ENCODE measurements around the gene CD82. TPM values are rescaled to one million over a fixed set of nuclear protein-coding genes. Genes with fewer than 3 reads are reported as not detected.

Gene CD82
- polyA plus RNA-seq, 1 donor from 2014 or later, result 0.84 TPM

- H3K27ac ChIP-seq (ENCODE audit: low read length), result no peak overlapping the region
These were observed 69.2 kb downstream of the CD82 start for GRCh38 chr11:44634401-44635281.

DNA sequence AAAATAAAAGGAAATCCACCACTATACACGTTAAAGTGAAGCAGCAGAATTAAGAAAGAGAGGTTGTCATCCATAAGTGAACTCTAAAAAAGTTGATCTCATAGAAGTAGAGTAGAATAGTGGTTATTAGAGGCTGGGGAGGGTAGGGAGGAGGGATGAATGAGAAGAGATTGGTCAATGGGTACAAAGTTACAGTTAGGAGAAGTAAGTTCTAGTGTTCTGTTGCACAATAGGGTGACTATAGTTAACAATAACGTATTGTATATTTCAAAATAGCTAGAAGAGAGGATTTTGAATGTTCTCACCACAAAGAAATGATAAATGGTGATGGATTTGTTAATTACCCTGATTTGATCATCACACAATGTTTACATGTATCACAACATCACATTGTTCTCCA is 72.0 kb downstream of the CD82 start:
- Histone ChIP-seq H4K20me1 (ENCODE audit: insufficient read depth) (no peaks in the 10 kb centered on the region), H3F3A (ENCODE audit: insufficient read depth, low read length, poor library complexity, severe bottlenecking) (no peaks in the 10 kb centered on the region), H3K36me3 (ENCODE audit: insufficient read depth, low read length) (no peaks in the 10 kb centered on the region), H3K4me3 (ENCODE audit: low read length) (no peak overlapping the region), H3K9me3 (ENCODE audit: low read length) (peaks cover 4% of the 10 kb centered on the region), H3K79me2 (replicated peaks; ENCODE audit: insufficient read depth, low read length) (no peaks in the 10 kb centered on the region), H3K27me3 (ENCODE audit: insufficient read depth, low read depth, low read length) (no peaks in the 10 kb centered on the region), H3K27ac (ENCODE audit: low read length) (no peak overlapping the region), H3K9ac (ENCODE audit: low read length) (no peak overlapping the region), H3K9me2 (ENCODE audit: insufficient read depth, low read length) (no peaks in the 10 kb centered on the region), H2AFZ (ENCODE audit: low read depth, low read length) (no peak overlapping the region), H3K4me2 (ENCODE audit: low read length) (no peak overlapping the region)
- TF ChIP-seq MXI1 (conservative IDR thresholded peaks at IDR 0.05; ENCODE audit: poor library complexity, severe bottlenecking) (no peak), REST (IDR thresholded peaks at IDR 0.05; ENCODE audit: borderline replicate concordance) (no peak), TAF1 (IDR thresholded peaks at IDR 0.05; ENCODE audit: low read depth) (no peak), EZH2 (IDR thresholded peaks at IDR 0.05; ENCODE audit: borderline replicate concordance, insufficient read depth, low read length, poor library complexity, severe bottlenecking) (no peak), RAD21 (conservative IDR thresholded peaks at IDR 0.05) (no peak), SMC3 (conservative IDR thresholded peaks at IDR 0.05; ENCODE audit: poor library complexity) (no peak), POLR2AphosphoS5 (IDR thresholded peaks at IDR 0.05) (no peak), EP300 (conservative IDR thresholded peaks at IDR 0.05; ENCODE audit: poor library complexity, severe bottlenecking) (no peak), CTCF (IDR thresholded peaks at IDR 0.05; ENCODE audit: poor library complexity, severe bottlenecking) (no peak)

More at GRCh38 chr11:44634401-44635281, 69.2 kb downstream of the CD82 start:
- no peaks in the 10 kb centered on the region for H4K20me1 ChIP-seq (ENCODE audit: insufficient read depth)
- H3K4me2 ChIP-seq (ENCODE audit: low read length), result no peak overlapping the region
- H2AFZ ChIP-seq (ENCODE audit: low read depth, low read length), result no peak overlapping the region
- no peaks in the 10 kb centered on the region for H3K27me3 ChIP-seq (ENCODE audit: insufficient read depth, low read depth, low read length)
- no peaks in the 10 kb centered on the region for H3F3A ChIP-seq (ENCODE audit: insufficient read depth, low read length, poor library complexity, severe bottlenecking)
- no peaks in the 10 kb centered on the region for H3K36me3 ChIP-seq (ENCODE audit: insufficient read depth, low read length)
- no peaks in the 10 kb centered on the region for H3K9me2 ChIP-seq (ENCODE audit: insufficient read depth, low read length)
- H3K79me2 ChIP-seq (replicated peaks; ENCODE audit: insufficient read depth, low read length), result no peaks in the 10 kb centered on the region
- H3K9ac ChIP-seq (ENCODE audit: low read length), result no peak overlapping the region
- TF ChIP-seq EZH2 (IDR thresholded peaks at IDR 0.05; ENCODE audit: borderline replicate concordance, insufficient read depth, low read length, poor library complexity, severe bottlenecking) (no peak), EP300 (conservative IDR thresholded peaks at IDR 0.05; ENCODE audit: poor library complexity, severe bottlenecking) (no peak)
- H3K9me3 ChIP-seq (ENCODE audit: low read length), result no peaks in the 10 kb centered on the region
- no peak overlapping the region for H3K4me3 ChIP-seq (ENCODE audit: low read length)

Data from neural cell (in vitro differentiated cells).